H1 (cell line): ENCODE data around the gene MED29. TPM values are rescaled to one million over a fixed set of nuclear protein-coding genes. Genes with fewer than 3 reads are reported as not detected.

Experiments
- CTCF ChIA-PET: fragments of 300-600 bp; sonication (Branson Sonifier 250); formaldehyde crosslinking; loops from one replicate; lab custom pipeline; 2021; ENCODE audit not compliant: partially characterized antibody; lab: Charles Lee
- POLR2A ChIA-PET: fragments of 300-600 bp; sonication (Branson Sonifier 250); formaldehyde crosslinking; loops from one replicate; lab custom pipeline; 2021; ENCODE audit warnings: inconsistent platforms; ENCODE audit not compliant: partially characterized antibody; lab: Charles Lee
- DNase-seq, 2 experiments: peaks; one replicate each; pipeline versions ENCODE4 v3.0.0 to v3.0.0-alpha.2; 2010 to 2022; ENCODE audit warnings: low spot score in 2 of 2, low read depth in 1 of 2, mixed read lengths in 1 of 2
- FAIRE-seq: peaks from 2 replicates; lab custom pipeline; 2011; peaks lifted over from hg19 to GRCh38; lab: Jason Lieb, UNC
- H2AFZ ChIP-seq: 2 replicates; pipeline ENCODE4 v1.8.1; 2012; ENCODE audit warnings: low read length, inconsistent platforms
- H2AK5ac ChIP-seq: 2 replicates; pipeline ENCODE4 v1.6.1; 2013; ENCODE audit warnings: low read depth, low read length
- H2BK120ac ChIP-seq: replicated peaks from 2 replicates; pipeline ENCODE3; 2013; ENCODE audit warnings: low read depth, low read length, inconsistent platforms
- H2BK12ac ChIP-seq: 2 replicates; pipeline ENCODE4 v1.6.1; 2013; ENCODE audit warnings: low read depth, low read length
- H2BK15ac ChIP-seq: 2 replicates; pipeline ENCODE4 v1.6.1; 2013; ENCODE audit warnings: low read length
- H2BK20ac ChIP-seq: 2 replicates; pipeline ENCODE4 v1.6.1; 2013; ENCODE audit warnings: low read length
- H2BK5ac ChIP-seq: 2 replicates; pipeline ENCODE4 v1.6.1; 2013; ENCODE audit warnings: low read depth, low read length
- H3K14ac ChIP-seq: 2 replicates; pipeline ENCODE4 v1.6.1; 2013; ENCODE audit warnings: inconsistent platforms; ENCODE audit not compliant: insufficient read length
- H3K18ac ChIP-seq: 2 replicates; pipeline ENCODE4 v1.6.1; 2013; ENCODE audit warnings: low read length; ENCODE audit errors: extremely low read depth
- H3K23ac ChIP-seq: 2 replicates; pipeline ENCODE4 v1.6.1; 2013; ENCODE audit warnings: inconsistent platforms; ENCODE audit not compliant: insufficient read length
- H3K23me2 ChIP-seq: 2 replicates; pipeline ENCODE4 v1.6.1; 2013; ENCODE audit warnings: low read depth, low read length
- H3K27ac ChIP-seq: 2 replicates; pipeline ENCODE4 v1.6.1; 2011; ENCODE audit warnings: low read depth, low read length, inconsistent platforms
- H3K27me3 ChIP-seq, 4 experiments: replicated peaks in 1 of 4; 1 replicate in 1 of 4; 2 replicates in 3 of 4; pipeline versions ENCODE4 v1.6.1 to v1.8.1; 2011 to 2013; ENCODE audit warnings: low read length in 3 of 4, mild to moderate bottlenecking in 3 of 4, inconsistent platforms in 2 of 4, mixed read lengths in 2 of 4, moderate library complexity in 1 of 4; ENCODE audit not compliant: control insufficient read depth in 3 of 4, insufficient read depth in 3 of 4; ENCODE audit errors: extremely low read depth in 1 of 4
- H3K36me3 ChIP-seq, 4 experiments: 2 replicates each; pipeline versions ENCODE4 v1.6.1 to v1.8.1; 2011 to 2013; ENCODE audit warnings: mild to moderate bottlenecking in 4 of 4, low read length in 3 of 4, moderate library complexity in 2 of 4, control low read depth in 1 of 4, inconsistent platforms in 1 of 4; ENCODE audit not compliant: insufficient read depth in 4 of 4, control insufficient read depth in 2 of 4
- H3K4ac ChIP-seq: replicated peaks from 2 replicates; pipeline ENCODE3; 2013; ENCODE audit warnings: low read length, low read depth, mixed read lengths, inconsistent platforms; ENCODE audit not compliant: insufficient read length
- H3K4me1 ChIP-seq, 4 experiments: replicated peaks in 1 of 4; 1 replicate in 1 of 4; 2 replicates in 3 of 4; pipeline versions ENCODE4 v1.6.1 to v1.8.1; 2011 to 2013; ENCODE audit warnings: low read length in 3 of 4, inconsistent platforms in 2 of 4, mixed read lengths in 1 of 4; ENCODE audit not compliant: insufficient read depth in 4 of 4, control insufficient read depth in 3 of 4
- H3K4me2 ChIP-seq, 2 experiments: 2 replicates each; pipeline versions ENCODE4 v1.6.1 to v1.8.1; 2011 to 2013; ENCODE audit warnings: low read depth in 2 of 2, low read length in 2 of 2, control low read depth in 1 of 2, inconsistent platforms in 1 of 2, mild to moderate bottlenecking in 1 of 2; ENCODE audit not compliant: insufficient read depth in 1 of 2
- H3K4me3 ChIP-seq, 4 experiments: fragments of 200-600, 300-600 bp in 1 of 4; sonication (generic), shearing (Covaris generic), sonication (Bioruptor Twin) in 1 of 4; 2 replicates each; pipeline versions ENCODE4 v1.5.1 to v1.8.1; 2011 to 2016; ENCODE audit warnings: low read length in 4 of 4, low read depth in 3 of 4, control low read depth in 2 of 4, inconsistent platforms in 2 of 4, mild to moderate bottlenecking in 2 of 4, mixed read lengths in 1 of 4, moderate library complexity in 1 of 4; ENCODE audit not compliant: insufficient read depth in 2 of 4; ENCODE audit errors: extremely low read depth in 1 of 4
- H3K56ac ChIP-seq: replicated peaks from 2 replicates; pipeline ENCODE3; 2013; ENCODE audit warnings: low read depth, mild to moderate bottlenecking, mixed read lengths, low read length, inconsistent platforms; ENCODE audit not compliant: insufficient read length
- H3K79me1 ChIP-seq: 2 replicates; pipeline ENCODE4 v1.6.1; 2013; ENCODE audit warnings: low read depth, low read length, control low read depth
- H3K79me2 ChIP-seq, 2 experiments: 2 replicates each; pipeline versions ENCODE4 v1.6.1 to v1.8.1; 2012 to 2013; ENCODE audit warnings: low read length in 2 of 2, mild to moderate bottlenecking in 2 of 2, inconsistent platforms in 1 of 2; ENCODE audit not compliant: insufficient read depth in 2 of 2, control insufficient read depth in 1 of 2
- H3K9ac ChIP-seq, 4 experiments: replicated peaks in 1 of 4; 1 replicate in 1 of 4; 2 replicates in 3 of 4; pipeline versions ENCODE4 v1.6.1 to v1.8.1; 2011 to 2013; ENCODE audit warnings: low read depth in 3 of 4, low read length in 3 of 4, control low read depth in 2 of 4, mild to moderate bottlenecking in 2 of 4, moderate library complexity in 2 of 4, inconsistent platforms in 1 of 4; ENCODE audit errors: extremely low read depth in 1 of 4
- H3K9me3 ChIP-seq, 2 experiments: 2 replicates each; pipeline versions ENCODE4 v1.6.1 to v1.8.1; 2012 to 2013; ENCODE audit warnings: mild to moderate bottlenecking in 2 of 2, moderate library complexity in 2 of 2, control low read depth in 1 of 2, inconsistent platforms in 1 of 2, low read depth in 1 of 2, low read length in 1 of 2, mixed read lengths in 1 of 2; ENCODE audit not compliant: insufficient read depth in 2 of 2
- H4K20me1 ChIP-seq, 2 experiments: replicated peaks in 1 of 2; 2 replicates each; pipeline versions ENCODE3 to v1.8.1; 2011 to 2013; ENCODE audit warnings: inconsistent platforms in 2 of 2, low read length in 2 of 2, mild to moderate bottlenecking in 1 of 2; ENCODE audit not compliant: insufficient read depth in 2 of 2, control insufficient read depth in 1 of 2
- H4K5ac ChIP-seq: 2 replicates; pipeline ENCODE4 v1.6.1; 2013; ENCODE audit warnings: low read length, low read depth, mixed read lengths, inconsistent platforms; ENCODE audit not compliant: insufficient read length
- H4K8ac ChIP-seq: 2 replicates; pipeline ENCODE4 v1.8.0; 2013; ENCODE audit warnings: mild to moderate bottlenecking, moderate library complexity, low read length, inconsistent platforms; ENCODE audit not compliant: insufficient read depth; ENCODE audit errors: extremely low read depth
- H4K91ac ChIP-seq: replicated peaks from 2 replicates; pipeline ENCODE3; 2013; ENCODE audit warnings: low read length, mixed read lengths, inconsistent platforms; ENCODE audit not compliant: insufficient read length
- BACH1 ChIP-seq: IDR thresholded peaks from 2 replicates; pipeline ENCODE4 v1.6.1; 2012; ENCODE audit warnings: low read length, improper control_type of control experiment
- CBX8 ChIP-seq: fragments of 300-800, 300-1000 bp; sonication (generic); IDR thresholded peaks from 2 replicates; pipeline ENCODE4 v1.7.1; 2016; ENCODE audit warnings: low read depth, low read length, borderline replicate concordance
- CREB1 ChIP-seq: IDR thresholded peaks from 2 replicates; pipeline ENCODE4 v1.6.1; 2012; ENCODE audit warnings: inconsistent platforms
- JUN ChIP-seq: IDR thresholded peaks from 2 replicates; pipeline ENCODE4 v1.6.1; 2011; ENCODE audit warnings: low read depth, mild to moderate bottlenecking, improper control_type of control experiment, low read length
- JUND ChIP-seq: IDR thresholded peaks from 2 replicates; pipeline ENCODE4 v1.6.1; 2011; ENCODE audit warnings: mild to moderate bottlenecking, improper control_type of control experiment, low read length
- KDM5A ChIP-seq: fragments of 200-600 bp; IDR thresholded peaks from 2 replicates; pipeline ENCODE4 v1.7.1; 2012; ENCODE audit warnings: mild to moderate bottlenecking, low read length, inconsistent platforms, mixed read lengths
- POLR2A ChIP-seq, 2 experiments: IDR thresholded peaks; 1 replicate in 1 of 2; 2 replicates in 1 of 2; pipeline ENCODE4 v1.6.1; 2011; ENCODE audit warnings: low read depth in 2 of 2, low read length in 2 of 2, mild to moderate bottlenecking in 2 of 2; ENCODE audit errors: control extremely low read depth in 1 of 2
- RAD21 ChIP-seq, 2 experiments: IDR thresholded peaks in 1 of 2; conservative IDR thresholded peaks in 1 of 2; 2 replicates each; pipeline ENCODE4 v1.6.1; 2011; ENCODE audit warnings: low read depth in 2 of 2, low read length in 2 of 2, improper control_type of control experiment in 1 of 2, inconsistent platforms in 1 of 2, mild to moderate bottlenecking in 1 of 2, moderate library complexity in 1 of 2
- SP2 ChIP-seq: IDR thresholded peaks from 2 replicates; pipeline ENCODE4 v1.6.1; 2012; ENCODE audit warnings: mild to moderate bottlenecking, low read length, inconsistent platforms
- SUZ12 ChIP-seq: fragments of 200-600 bp; sonication (generic); IDR thresholded peaks from 2 replicates; pipeline ENCODE4 v1.6.1; 2012; ENCODE audit warnings: mild to moderate bottlenecking, inconsistent platforms, low read length, moderate library complexity, mixed read lengths
- WGBS, 2 experiments: shearing (Covaris generic) in 1 of 2; methylation state at CpG; one replicate each; pipeline versions ENCODE4 v1.1.6 to v1.1.7; 2013 to 2015; ENCODE audit warnings: low lambda C conversion rate in 2 of 2, mixed read lengths in 2 of 2, inconsistent platforms in 1 of 2, low coverage in 1 of 2, missing lambda C conversion rate in 1 of 2; ENCODE audit not compliant: insufficient replicate concordance in 2 of 2, insufficient coverage in 1 of 2, insufficient read length in 1 of 2; ENCODE audit errors: extremely low coverage in 1 of 2, missing lambda C conversion rate in 1 of 2; 5-methylcytosine and 5-hydroxymethylcytosine counted together
- polyA plus RNA-seq, 7 experiments: library from polyadenylated mRNA; depleted of rRNA in 3 of 7; stranded (reverse) in 5 of 7; unstranded in 2 of 7; fragments of >200 nt in 5 of 7; fragments of 200-250 nt in 2 of 7; gene quantifications; 1 replicate in 5 of 7; 2 replicates in 1 of 7; 4 replicates in 1 of 7; pipeline versions ENCODE4 v1.2.1 to v1.2.3, GENCODE V29; 2011 to 2013; ENCODE audit warnings: missing spikeins in 2 of 7, mixed read lengths in 2 of 7
- total RNA-seq: library from RNA; stranded (reverse); fragmentation: NEBNext Ultra II Directional; extraction: Animal tissue kit (Norgen Biotek cat#: 25700); gene quantifications from 2 replicates; pipeline ENCODE4 v1.2.1, GENCODE V29; 2021
- TF ChIP-seq, protein P1 (sequence below): IDR thresholded peaks from 2 replicates; pipeline ENCODE4 v1.6.1; 2011; ENCODE audit warnings: low read depth, mild to moderate bottlenecking, low read length; ENCODE audit not compliant: insufficient read depth

The MED29 gene
- total and polyA plus RNA-seq, 2 of the 8 experiments (the other 6 are each of a cell fraction or from before 2014, with no cell fraction given), result 31.1 to 52.5 TPM

DNA sequence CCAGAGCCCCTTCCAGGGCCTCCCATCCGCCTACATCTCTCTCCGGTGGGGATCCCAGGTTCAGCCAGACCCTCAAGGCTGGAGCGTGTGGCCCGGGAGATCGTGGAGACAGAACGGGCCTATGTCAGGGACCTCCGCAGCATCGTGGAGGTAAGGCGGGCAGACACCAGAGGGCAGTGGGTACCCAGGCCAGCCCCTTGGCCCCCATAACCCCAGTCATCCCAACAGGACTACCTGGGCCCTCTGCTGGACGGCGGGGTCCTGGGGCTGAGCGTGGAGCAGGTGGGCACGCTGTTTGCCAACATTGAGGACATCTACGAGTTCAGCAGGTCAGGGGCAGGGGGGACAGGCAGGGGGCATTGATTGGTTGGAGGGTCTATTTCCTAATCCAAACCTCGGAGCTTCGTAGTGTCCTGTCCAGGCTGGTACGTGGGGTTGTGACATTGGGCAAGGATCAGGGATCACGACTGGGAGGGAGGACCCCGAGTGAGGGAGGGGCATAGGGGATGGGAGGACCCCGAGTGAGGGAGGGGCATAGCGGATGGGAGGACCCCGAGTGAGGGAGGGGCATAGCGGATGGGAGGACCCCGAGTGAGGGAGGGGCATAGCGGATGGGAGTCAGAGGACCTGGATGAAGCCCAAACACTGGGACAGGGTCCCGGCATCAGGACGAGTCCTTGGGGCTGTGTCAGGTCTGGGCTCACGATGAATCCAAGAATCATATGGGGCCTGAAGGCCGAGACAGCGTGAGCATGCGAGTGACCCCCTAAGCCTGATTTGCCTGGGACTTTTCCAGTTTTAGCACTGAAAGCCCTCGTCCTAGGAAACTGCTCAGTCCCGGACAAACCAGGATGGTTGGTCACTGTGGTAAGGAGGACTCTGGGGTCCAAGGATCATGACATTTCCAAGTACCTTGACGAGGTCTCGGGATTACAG is 24.2 kb downstream of the MED29 start:
- peaks cover 6 to 17% of the 10 kb centered on the region in 2 experiments; a peak in 3 of 4 replicates for H3K79me2 ChIP-seq
- H3K18ac ChIP-seq, result no peak overlapping the region
- H2BK5ac ChIP-seq, result no peak overlapping the region; the same call in 1 of the 2 replicates
- H2AFZ ChIP-seq, result no peak overlapping the region
- peaks cover 5 to 22% (median 10%) of the 10 kb centered on the region in 4 experiments for H3K36me3 ChIP-seq
- DNase-seq (peak in 1 of 2 experiments; percentile 67), FAIRE-seq (peak; percentile 50)
- H3K23me2 ChIP-seq, result peaks cover 13% of the 10 kb centered on the region
- ChIA-PET POLR2A (interaction anchor here (0.6 to 25.7 kb wide), 10 partner anchors 8 to 104 kb away, joined by 3 to 1154 read pairs (median 6); partner anchors contain the start of genes MED29, PAF1, RPS16 and SAMD4B), CTCF (interaction anchor here (0.7 to 2.3 kb wide), 14 partner anchors 8 to 128 kb away, joined by 3 to 13 read pairs (median 6); partner anchors contain the start of genes RPS16 and SELENOV)
- H3K56ac ChIP-seq, result no peak overlapping the region
- 78% methylated on average over 34 of the region's 35 CpGs; no CpG with 5 or more reads in 1 of the 2 experiments for WGBS, 2 experiments
- peak overlapping the region; percentile 84 to 86; a peak in 3 of 4 replicates for H3K4me2 ChIP-seq
- no peak overlapping the region for H2AK5ac ChIP-seq
- peaks cover 7 to 22% of the 10 kb centered on the region in 2 experiments for H4K20me1 ChIP-seq
- H3K79me1 ChIP-seq, result no peaks in the 10 kb centered on the region; the same call in 1 of the 2 replicates
- no peaks in the 10 kb centered on the region for H3K27me3 ChIP-seq
- no peak overlapping the region for H4K5ac ChIP-seq
- peak overlapping the region; percentile 18; the same call in 1 of the 2 replicates for H4K8ac ChIP-seq
- no peak overlapping the region for H3K9ac ChIP-seq
- H3K27ac ChIP-seq, result no peak overlapping the region
- no peak overlapping the region for H4K91ac ChIP-seq
- H3K4ac ChIP-seq, result no peak overlapping the region
- peaks cover 4 to 27% (median 15%) of the 10 kb centered on the region in 4 experiments; a peak in 6 of 7 replicates for H3K4me1 ChIP-seq
- no peak overlapping the region for H2BK20ac ChIP-seq
- no peak overlapping the region for H2BK12ac ChIP-seq
- H3K4me3 ChIP-seq, result peak overlapping the region in 2 of 4 experiments; percentile 94 to 97; a peak in 3 of 8 replicates
- no peak overlapping the region for H2BK120ac ChIP-seq
- no peak overlapping the region for H3K14ac ChIP-seq
- no peaks in the 10 kb centered on the region for H3K9me3 ChIP-seq
- no peak overlapping the region for H3K23ac ChIP-seq
- no peak overlapping the region for H2BK15ac ChIP-seq
- TF ChIP-seq RAD21 (IDR thresholded peaks at IDR 0.05 in 1 of 2, conservative IDR thresholded peaks at IDR 0.05 in 1 of 2; ENCODE audit: low read depth in 2 of 2, low read length in 2 of 2), result peak; percentile 49 to 66
- TF ChIP-seq CREB1, result no peak
- peak in 1 of 2 experiments; percentile 65; a peak in 2 of 3 replicates for TF ChIP-seq POLR2A (IDR thresholded peaks at IDR 0.05; ENCODE audit: control extremely low read depth in 1 of 2, low read depth in 2 of 2, low read length in 2 of 2)
- TF ChIP-seq JUND, result no peak
- TF ChIP-seq KDM5A, result no peak
- TF ChIP-seq SUZ12, result no peak
- TF ChIP-seq JUN, result no peak
- no peak for TF ChIP-seq CBX8
- TF ChIP-seq, protein P1, sequence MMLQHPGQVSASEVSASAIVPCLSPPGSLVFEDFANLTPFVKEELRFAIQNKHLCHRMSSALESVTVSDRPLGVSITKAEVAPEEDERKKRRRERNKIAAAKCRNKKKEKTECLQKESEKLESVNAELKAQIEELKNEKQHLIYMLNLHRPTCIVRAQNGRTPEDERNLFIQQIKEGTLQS, result no peak
- no peak for TF ChIP-seq SP2
- no peak for TF ChIP-seq BACH1
